H1 (cell line): Measurements from ENCODE around the gene MYOC. TPM values are rescaled to one million over a fixed set of nuclear protein-coding genes. Genes with fewer than 3 reads are reported as not detected.
A peak's percentile ranks its signal among the peaks of the same experiment; 100 is the strongest.
"Not testable (repeated sequence)": the region's sequence is repeated elsewhere in the genome, so short reads cannot be mapped to it uniquely, and the experiment has no call there.

Source experiments
- CTCF ChIA-PET: fragments of 300-600 bp; sonication (Branson Sonifier 250); formaldehyde crosslinking; loops from one replicate; lab custom pipeline; 2021; ENCODE audit not compliant: partially characterized antibody; lab: Charles Lee
- POLR2A ChIA-PET: fragments of 300-600 bp; sonication (Branson Sonifier 250); formaldehyde crosslinking; loops from one replicate; lab custom pipeline; 2021; ENCODE audit warnings: inconsistent platforms; ENCODE audit not compliant: partially characterized antibody; lab: Charles Lee
- DNase-seq, 2 experiments: peaks; one replicate each; pipeline versions ENCODE4 v3.0.0 to v3.0.0-alpha.2; 2010 to 2022; ENCODE audit warnings: low spot score in 2 of 2, low read depth in 1 of 2, mixed read lengths in 1 of 2
- FAIRE-seq: peaks from 2 replicates; lab custom pipeline; 2011; peaks lifted over from hg19 to GRCh38; lab: Jason Lieb, UNC
- H2AFZ ChIP-seq: 2 replicates; pipeline ENCODE4 v1.8.1; 2012; ENCODE audit warnings: low read length, inconsistent platforms
- H2AK5ac ChIP-seq: 2 replicates; pipeline ENCODE4 v1.6.1; 2013; ENCODE audit warnings: low read depth, low read length
- H2BK120ac ChIP-seq: replicated peaks from 2 replicates; pipeline ENCODE3; 2013; ENCODE audit warnings: low read depth, low read length, inconsistent platforms
- H2BK12ac ChIP-seq: 2 replicates; pipeline ENCODE4 v1.6.1; 2013; ENCODE audit warnings: low read depth, low read length
- H2BK15ac ChIP-seq: 2 replicates; pipeline ENCODE4 v1.6.1; 2013; ENCODE audit warnings: low read length
- H2BK20ac ChIP-seq: 2 replicates; pipeline ENCODE4 v1.6.1; 2013; ENCODE audit warnings: low read length
- H2BK5ac ChIP-seq: 2 replicates; pipeline ENCODE4 v1.6.1; 2013; ENCODE audit warnings: low read depth, low read length
- H3K14ac ChIP-seq: 2 replicates; pipeline ENCODE4 v1.6.1; 2013; ENCODE audit warnings: inconsistent platforms; ENCODE audit not compliant: insufficient read length
- H3K18ac ChIP-seq: 2 replicates; pipeline ENCODE4 v1.6.1; 2013; ENCODE audit warnings: low read length; ENCODE audit errors: extremely low read depth
- H3K23ac ChIP-seq: 2 replicates; pipeline ENCODE4 v1.6.1; 2013; ENCODE audit warnings: inconsistent platforms; ENCODE audit not compliant: insufficient read length
- H3K23me2 ChIP-seq: 2 replicates; pipeline ENCODE4 v1.6.1; 2013; ENCODE audit warnings: low read depth, low read length
- H3K27ac ChIP-seq: 2 replicates; pipeline ENCODE4 v1.6.1; 2011; ENCODE audit warnings: low read depth, low read length, inconsistent platforms
- H3K27me3 ChIP-seq, 4 experiments: replicated peaks in 1 of 4; 1 replicate in 1 of 4; 2 replicates in 3 of 4; pipeline versions ENCODE4 v1.6.1 to v1.8.1; 2011 to 2013; ENCODE audit warnings: low read length in 3 of 4, mild to moderate bottlenecking in 3 of 4, inconsistent platforms in 2 of 4, mixed read lengths in 2 of 4, moderate library complexity in 1 of 4; ENCODE audit not compliant: control insufficient read depth in 3 of 4, insufficient read depth in 3 of 4; ENCODE audit errors: extremely low read depth in 1 of 4
- H3K36me3 ChIP-seq, 4 experiments: 2 replicates each; pipeline versions ENCODE4 v1.6.1 to v1.8.1; 2011 to 2013; ENCODE audit warnings: mild to moderate bottlenecking in 4 of 4, low read length in 3 of 4, moderate library complexity in 2 of 4, control low read depth in 1 of 4, inconsistent platforms in 1 of 4; ENCODE audit not compliant: insufficient read depth in 4 of 4, control insufficient read depth in 2 of 4
- H3K4ac ChIP-seq: replicated peaks from 2 replicates; pipeline ENCODE3; 2013; ENCODE audit warnings: low read length, low read depth, mixed read lengths, inconsistent platforms; ENCODE audit not compliant: insufficient read length
- H3K4me1 ChIP-seq, 4 experiments: replicated peaks in 1 of 4; 1 replicate in 1 of 4; 2 replicates in 3 of 4; pipeline versions ENCODE4 v1.6.1 to v1.8.1; 2011 to 2013; ENCODE audit warnings: low read length in 3 of 4, inconsistent platforms in 2 of 4, mixed read lengths in 1 of 4; ENCODE audit not compliant: insufficient read depth in 4 of 4, control insufficient read depth in 3 of 4
- H3K4me2 ChIP-seq, 2 experiments: 2 replicates each; pipeline versions ENCODE4 v1.6.1 to v1.8.1; 2011 to 2013; ENCODE audit warnings: low read depth in 2 of 2, low read length in 2 of 2, control low read depth in 1 of 2, inconsistent platforms in 1 of 2, mild to moderate bottlenecking in 1 of 2; ENCODE audit not compliant: insufficient read depth in 1 of 2
- H3K4me3 ChIP-seq, 4 experiments: fragments of 200-600, 300-600 bp in 1 of 4; sonication (generic), shearing (Covaris generic), sonication (Bioruptor Twin) in 1 of 4; 2 replicates each; pipeline versions ENCODE4 v1.5.1 to v1.8.1; 2011 to 2016; ENCODE audit warnings: low read length in 4 of 4, low read depth in 3 of 4, control low read depth in 2 of 4, inconsistent platforms in 2 of 4, mild to moderate bottlenecking in 2 of 4, mixed read lengths in 1 of 4, moderate library complexity in 1 of 4; ENCODE audit not compliant: insufficient read depth in 2 of 4; ENCODE audit errors: extremely low read depth in 1 of 4
- H3K56ac ChIP-seq: replicated peaks from 2 replicates; pipeline ENCODE3; 2013; ENCODE audit warnings: low read depth, mild to moderate bottlenecking, mixed read lengths, low read length, inconsistent platforms; ENCODE audit not compliant: insufficient read length
- H3K79me1 ChIP-seq: 2 replicates; pipeline ENCODE4 v1.6.1; 2013; ENCODE audit warnings: low read depth, low read length, control low read depth
- H3K79me2 ChIP-seq, 2 experiments: 2 replicates each; pipeline versions ENCODE4 v1.6.1 to v1.8.1; 2012 to 2013; ENCODE audit warnings: low read length in 2 of 2, mild to moderate bottlenecking in 2 of 2, inconsistent platforms in 1 of 2; ENCODE audit not compliant: insufficient read depth in 2 of 2, control insufficient read depth in 1 of 2
- H3K9ac ChIP-seq, 4 experiments: replicated peaks in 1 of 4; 1 replicate in 1 of 4; 2 replicates in 3 of 4; pipeline versions ENCODE4 v1.6.1 to v1.8.1; 2011 to 2013; ENCODE audit warnings: low read depth in 3 of 4, low read length in 3 of 4, control low read depth in 2 of 4, mild to moderate bottlenecking in 2 of 4, moderate library complexity in 2 of 4, inconsistent platforms in 1 of 4; ENCODE audit errors: extremely low read depth in 1 of 4
- H3K9me3 ChIP-seq, 2 experiments: 2 replicates each; pipeline versions ENCODE4 v1.6.1 to v1.8.1; 2012 to 2013; ENCODE audit warnings: mild to moderate bottlenecking in 2 of 2, moderate library complexity in 2 of 2, control low read depth in 1 of 2, inconsistent platforms in 1 of 2, low read depth in 1 of 2, low read length in 1 of 2, mixed read lengths in 1 of 2; ENCODE audit not compliant: insufficient read depth in 2 of 2
- H4K20me1 ChIP-seq, 2 experiments: replicated peaks in 1 of 2; 2 replicates each; pipeline versions ENCODE3 to v1.8.1; 2011 to 2013; ENCODE audit warnings: inconsistent platforms in 2 of 2, low read length in 2 of 2, mild to moderate bottlenecking in 1 of 2; ENCODE audit not compliant: insufficient read depth in 2 of 2, control insufficient read depth in 1 of 2
- H4K5ac ChIP-seq: 2 replicates; pipeline ENCODE4 v1.6.1; 2013; ENCODE audit warnings: low read length, low read depth, mixed read lengths, inconsistent platforms; ENCODE audit not compliant: insufficient read length
- H4K8ac ChIP-seq: 2 replicates; pipeline ENCODE4 v1.8.0; 2013; ENCODE audit warnings: mild to moderate bottlenecking, moderate library complexity, low read length, inconsistent platforms; ENCODE audit not compliant: insufficient read depth; ENCODE audit errors: extremely low read depth
- H4K91ac ChIP-seq: replicated peaks from 2 replicates; pipeline ENCODE3; 2013; ENCODE audit warnings: low read length, mixed read lengths, inconsistent platforms; ENCODE audit not compliant: insufficient read length
- RXRA ChIP-seq: IDR thresholded peaks from 2 replicates; pipeline ENCODE4 v1.6.1; 2011; ENCODE audit warnings: low read depth, mild to moderate bottlenecking, low read length, moderate library complexity; ENCODE audit not compliant: insufficient read depth
- WGBS, 2 experiments: shearing (Covaris generic) in 1 of 2; methylation state at CpG; one replicate each; pipeline versions ENCODE4 v1.1.6 to v1.1.7; 2013 to 2015; ENCODE audit warnings: low lambda C conversion rate in 2 of 2, mixed read lengths in 2 of 2, inconsistent platforms in 1 of 2, low coverage in 1 of 2, missing lambda C conversion rate in 1 of 2; ENCODE audit not compliant: insufficient replicate concordance in 2 of 2, insufficient coverage in 1 of 2, insufficient read length in 1 of 2; ENCODE audit errors: extremely low coverage in 1 of 2, missing lambda C conversion rate in 1 of 2; 5-methylcytosine and 5-hydroxymethylcytosine counted together
- polyA plus RNA-seq, 7 experiments: library from polyadenylated mRNA; depleted of rRNA in 3 of 7; stranded (reverse) in 5 of 7; unstranded in 2 of 7; fragments of >200 nt in 5 of 7; fragments of 200-250 nt in 2 of 7; gene quantifications; 1 replicate in 5 of 7; 2 replicates in 1 of 7; 4 replicates in 1 of 7; pipeline versions ENCODE4 v1.2.1 to v1.2.3, GENCODE V29; 2011 to 2013; ENCODE audit warnings: missing spikeins in 2 of 7, mixed read lengths in 2 of 7
- total RNA-seq: library from RNA; stranded (reverse); fragmentation: NEBNext Ultra II Directional; extraction: Animal tissue kit (Norgen Biotek cat#: 25700); gene quantifications from 2 replicates; pipeline ENCODE4 v1.2.1, GENCODE V29; 2021

MYOC gene
- total and polyA plus RNA-seq, 2 of the 8 experiments (the other 6 are each of a cell fraction or from before 2014, with no cell fraction given) = not detected

DNA sequence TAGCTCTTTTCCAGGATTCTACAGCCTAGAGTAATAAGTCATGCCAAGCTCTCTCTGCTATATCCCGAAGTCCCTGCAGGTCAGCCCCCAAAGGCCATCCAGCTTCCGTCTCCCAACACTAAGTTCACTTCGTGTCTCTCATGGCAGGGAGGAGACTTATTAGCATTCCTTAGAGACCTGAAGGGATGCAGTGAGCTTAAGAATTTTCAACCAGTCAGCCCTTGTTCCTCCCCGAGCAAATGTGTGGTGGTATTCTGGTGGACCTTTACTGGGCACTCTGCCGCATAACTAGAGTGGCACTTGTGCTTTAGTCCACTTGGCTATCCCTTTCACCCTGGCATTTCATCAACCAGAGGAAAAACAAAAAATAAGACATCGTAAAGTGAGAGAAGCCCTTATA lies 49.4 kb downstream of the MYOC start:
- not testable (repeated sequence) for H3K56ac ChIP-seq, H2BK12ac ChIP-seq, H3K18ac ChIP-seq, H3K4ac ChIP-seq, H3K79me1 ChIP-seq, H3K9me3 ChIP-seq, H3K79me2 ChIP-seq, H3K4me3 ChIP-seq, H2BK120ac ChIP-seq, H3K23ac ChIP-seq, H3K36me3 ChIP-seq, H3K14ac ChIP-seq, H2AFZ ChIP-seq, H2AK5ac ChIP-seq, H2BK5ac ChIP-seq, H2BK20ac ChIP-seq, FAIRE-seq, H2BK15ac ChIP-seq, H3K4me2 ChIP-seq, H3K4me1 ChIP-seq, H4K20me1 ChIP-seq, H3K9ac ChIP-seq, H3K27me3 ChIP-seq, H4K91ac ChIP-seq, H4K8ac ChIP-seq, DNase-seq, H3K23me2 ChIP-seq, H3K27ac ChIP-seq, H4K5ac ChIP-seq
- ChIA-PET CTCF (interaction anchor here (1.0 to 1.2 kb wide), 4 partner anchors 13 to 50 kb away, joined by 3 to 5 read pairs (median 4); partner anchors contain the start of gene MYOC), POLR2A (interaction anchor here (1.3 kb wide), 1 partner anchor 10 kb away, joined by 4 read pairs; no protein-coding TSS in a partner anchor)
- 71% methylated on average over 6 of the region's 6 CpGs; no CpG with 5 or more reads in 1 of the 2 experiments for WGBS, 2 experiments
- TF ChIP-seq RXRA = 0 out of 2 replicates have a peak, but pooled peaks have one; percentile 16
